GM12878 (cell line): ENCODE results near the gene ARID3A. TPM values are rescaled to one million over a fixed set of nuclear protein-coding genes. Genes with fewer than 3 reads are reported as not detected.

Experiments used
- ATF3 ChIP-seq: IDR thresholded peaks from 2 replicates; pipeline ENCODE4 v1.6.1; 2011; ENCODE audit warnings: low read depth, mild to moderate bottlenecking, low read length, moderate library complexity, borderline replicate concordance; ENCODE audit errors: extremely low read depth
- CEBPB ChIP-seq, 2 experiments: fragments of 150-350 bp in 1 of 2; IDR thresholded peaks; 2 replicates each; pipeline ENCODE4 v1.6.1; 2012 to 2014; ENCODE audit warnings: low read depth in 2 of 2, low read length in 2 of 2, borderline replicate concordance in 1 of 2, inconsistent platforms in 1 of 2
- E2F4 ChIP-seq: IDR thresholded peaks from 2 replicates; pipeline ENCODE4 v1.6.1; 2012; ENCODE audit warnings: low read depth, low read length, improper control_type of control experiment
- E4F1 ChIP-seq: fragments of 450-650 bp; IDR thresholded peaks from 2 replicates; pipeline ENCODE4 v1.6.1; 2018; ENCODE audit warnings: borderline replicate concordance, mild to moderate bottlenecking; ENCODE audit not compliant: partially characterized antibody
- EGR1 ChIP-seq, 2 experiments: IDR thresholded peaks; 1 replicate in 1 of 2; 2 replicates in 1 of 2; pipeline ENCODE4 v1.6.1; 2011 to 2012; ENCODE audit warnings: low read depth in 2 of 2, low read length in 2 of 2, borderline replicate concordance in 1 of 2, mild to moderate bottlenecking in 1 of 2, moderate library complexity in 1 of 2
- ETV6 ChIP-seq, 2 experiments: fragments of 450-650 bp in 1 of 2; IDR thresholded peaks in 1 of 2; conservative IDR thresholded peaks in 1 of 2; 2 replicates each; pipeline ENCODE4 v1.6.1; 2014; ENCODE audit warnings: antibody characterized with exemption in 1 of 2, borderline replicate concordance in 1 of 2, low read depth in 1 of 2, mild to moderate bottlenecking in 1 of 2, moderate library complexity in 1 of 2
- JUND ChIP-seq: IDR thresholded peaks from 2 replicates; pipeline ENCODE4 v1.6.1; 2012; ENCODE audit warnings: low read depth, mild to moderate bottlenecking, low read length, improper control_type of control experiment, moderate library complexity
- KLF5 ChIP-seq: fragments of 450-650 bp; IDR thresholded peaks from 2 replicates; pipeline ENCODE4 v1.6.1; 2014; ENCODE audit warnings: mild to moderate bottlenecking; ENCODE audit not compliant: partially characterized antibody
- MTA3 ChIP-seq: IDR thresholded peaks from 2 replicates; pipeline ENCODE4 v1.6.1; 2012; ENCODE audit warnings: low read length, inconsistent platforms, borderline replicate concordance
- NFXL1 ChIP-seq: fragments of 450-650 bp; IDR thresholded peaks from 2 replicates; pipeline ENCODE4 v1.6.1; 2017; ENCODE audit warnings: antibody characterized with exemption, mild to moderate bottlenecking, borderline replicate concordance
- NFYB ChIP-seq: IDR thresholded peaks from 2 replicates; pipeline ENCODE4 v1.6.1; 2011; ENCODE audit warnings: low read depth, mild to moderate bottlenecking, low read length, improper control_type of control experiment, moderate library complexity; ENCODE audit not compliant: insufficient read depth
- NR2C2 ChIP-seq: IDR thresholded peaks from 2 replicates; pipeline ENCODE4 v1.6.1; 2011; ENCODE audit warnings: borderline replicate concordance, low read depth; ENCODE audit not compliant: control insufficient read depth, insufficient read length
- NR2F1 ChIP-seq: fragments of 450-650 bp; conservative IDR thresholded peaks from 2 replicates; pipeline ENCODE4 v1.6.1; 2017; ENCODE audit warnings: mild to moderate bottlenecking
- NRF1 ChIP-seq: conservative IDR thresholded peaks from 2 replicates; pipeline ENCODE4 v1.6.1; 2011; ENCODE audit warnings: mild to moderate bottlenecking, low read depth, low read length, improper control_type of control experiment
- POU2F2 ChIP-seq: IDR thresholded peaks from 3 replicates; pipeline ENCODE4 v1.6.1; 2011; ENCODE audit warnings: low read depth, mild to moderate bottlenecking, low read length, borderline replicate concordance
- RAD51 ChIP-seq: fragments of 450-650 bp; IDR thresholded peaks from 2 replicates; pipeline ENCODE4 v1.6.1; 2016; ENCODE audit warnings: moderate library complexity, mild to moderate bottlenecking, inconsistent platforms
- RCOR1 ChIP-seq: conservative IDR thresholded peaks from 2 replicates; pipeline ENCODE4 v1.6.1; 2012; ENCODE audit warnings: low read depth, low read length, improper control_type of control experiment
- RFX5 ChIP-seq: IDR thresholded peaks from 2 replicates; pipeline ENCODE4 v1.6.1; 2011; ENCODE audit warnings: low read depth, low read length, improper control_type of control experiment
- RUNX3 ChIP-seq: IDR thresholded peaks from 2 replicates; pipeline ENCODE4 v1.6.1; 2012; ENCODE audit warnings: low read length, inconsistent platforms
- SMAD1 ChIP-seq: fragments of 450-650 bp; IDR thresholded peaks from 2 replicates; pipeline ENCODE4 v1.6.1; 2018; ENCODE audit warnings: mild to moderate bottlenecking, low read depth; ENCODE audit not compliant: partially characterized antibody
- TARDBP ChIP-seq: IDR thresholded peaks from 2 replicates; pipeline ENCODE4 v1.6.1; 2016; ENCODE audit warnings: borderline replicate concordance
- TCF12 ChIP-seq: IDR thresholded peaks from 2 replicates; pipeline ENCODE4 v1.6.1; 2011; ENCODE audit warnings: low read depth, mild to moderate bottlenecking, low read length
- TCF3 ChIP-seq: IDR thresholded peaks from 2 replicates; pipeline ENCODE4 v1.6.1; 2012; ENCODE audit warnings: low read depth, mild to moderate bottlenecking, low read length, borderline replicate concordance; ENCODE audit not compliant: insufficient read depth
- YBX1 ChIP-seq: fragments of 450-650 bp; IDR thresholded peaks from 2 replicates; pipeline ENCODE4 v1.6.1; 2016; ENCODE audit warnings: antibody characterized with exemption
- ZNF622 ChIP-seq: fragments of 450-650 bp; IDR thresholded peaks from 2 replicates; pipeline ENCODE4 v1.6.1; 2017; ENCODE audit warnings: mild to moderate bottlenecking, inconsistent platforms
- ZZZ3 ChIP-seq: IDR thresholded peaks from 2 replicates; pipeline ENCODE4 v1.6.1; 2011; ENCODE audit warnings: low read depth; ENCODE audit not compliant: control insufficient read depth, insufficient read length
- polyA plus RNA-seq, 11 experiments: library from polyadenylated mRNA; depleted of rRNA in 4 of 11; unstranded in 6 of 11; stranded (reverse) in 5 of 11; fragments of >200 nt; fragmentation: Nextera tagmentation in 4 of 11; fragmentation: Illumina TruSeq in 1 of 11; extraction: Ambion mirVana in 4 of 11; extraction: Trizol in 1 of 11; gene quantifications; 1 replicate in 1 of 11; 2 replicates in 10 of 11; pipeline versions ENCODE4 v1.2.1 to v1.2.3, GENCODE V29; 2011 to 2016; ENCODE audit warnings: inconsistent platforms in 2 of 11, missing spikeins in 2 of 11, low read depth in 1 of 11
- total RNA-seq, 4 experiments: library from RNA; depleted of rRNA in 3 of 4; stranded (reverse); fragments of >200 nt in 3 of 4; fragmentation: Illumina TruSeq in 1 of 4; extraction: Trizol in 1 of 4; gene quantifications; 2 replicates each; pipeline versions ENCODE4 v1.2.1 to v1.2.3, GENCODE V29; 2013 to 2021

ARID3A gene
- total and polyA plus RNA-seq, 10 of the 15 experiments (the other 5 are each of a cell fraction or from before 2014, with no cell fraction given), result 0.76 to 70.0 (median 16.7) TPM

- no peak for TF ChIP-seq MTA3
- TF ChIP-seq KLF5, result peak; percentile 80
- no peak for TF ChIP-seq NRF1
- TF ChIP-seq RCOR1, result peak; percentile 43
- TF ChIP-seq NR2C2, result no peak
- peak; percentile 98 for TF ChIP-seq NR2F1
- peak; percentile 91 for TF ChIP-seq RUNX3
- no peak for TF ChIP-seq RFX5
- no peak for TF ChIP-seq CEBPB (IDR thresholded peaks at IDR 0.05; ENCODE audit: borderline replicate concordance in 1 of 2, low read depth in 2 of 2, low read length in 2 of 2)
- peak; percentile 100 for TF ChIP-seq TCF3
- TF ChIP-seq SMAD1, result no peak
- peak; percentile 88 for TF ChIP-seq POU2F2
- peak; percentile 99 for TF ChIP-seq NFXL1
- no peak for TF ChIP-seq ZZZ3
- TF ChIP-seq TARDBP, result no peak; the same call in 1 of the 2 replicates
- TF ChIP-seq TCF12, result peak; percentile 100
- 0 out of 2 replicates have a peak, but pooled peaks have one; percentile 8 for TF ChIP-seq E2F4
- TF ChIP-seq NFYB, result no peak
- no peak for TF ChIP-seq YBX1
- TF ChIP-seq EGR1 (IDR thresholded peaks at IDR 0.05; ENCODE audit: borderline replicate concordance in 1 of 2, low read depth in 2 of 2, low read length in 2 of 2), result peak in 1 of 2 experiments; percentile 50; a peak in 2 of 3 replicates
- peak in 1 of 2 experiments; percentile 82; a peak in 2 of 4 replicates for TF ChIP-seq ETV6 (conservative IDR thresholded peaks at IDR 0.05 in 1 of 2, IDR thresholded peaks at IDR 0.05 in 1 of 2; ENCODE audit: borderline replicate concordance in 1 of 2, low read depth in 1 of 2)
- TF ChIP-seq E4F1, result no peak
- TF ChIP-seq JUND, result peak; percentile 76; the same call in 1 of the 2 replicates
- TF ChIP-seq ZNF622, result no peak
- TF ChIP-seq ATF3, result no peak
- TF ChIP-seq RAD51, result peak; percentile 88
Measured at GRCh38 chr19:947707-948539, 22.1 kb downstream of the ARID3A start (continued).
